Activated CD8-positive, alpha-beta memory T cell treated with anti-CD3 and anti-CD28 coated beads, Interleukin-2, amount 50 U/mL, for 24 hours (primary cell): ENCODE results near the gene ZBTB6.

ENCODE experiments used
- DNase-seq: peaks from one replicate; pipeline ENCODE4 v3.0.0-alpha.2; 2020; ENCODE audit errors: extremely low read depth

The ZBTB6 gene

GRCh38 chr9:122912964-122913673 lies at the start of gene ZBTB6:
ZBTB6 (minus strand) TSS chr9:122913323; CDS start chr9:122912072, 1,251 bp downstream.
- DNase-seq = peak; percentile 32

GRCh38 chr9:122961139-122961538 lies 48.0 kb upstream of the ZBTB6 start:
- DNase-seq = no peak

- no peak for DNase-seq
Observed at GRCh38 chr9:122955961-122956360, 42.8 kb upstream of the ZBTB6 start.

GRCh38 chr9:122954253-122954691 lies 41.1 kb upstream of the ZBTB6 start:
- DNase-seq = no peak

GRCh38 chr9:122951056-122951455 lies 37.9 kb upstream of the ZBTB6 start:
- DNase-seq = no peak

- DNase-seq = no peak
Observed at GRCh38 chr9:122950263-122950662, 37.1 kb upstream of the ZBTB6 start.

GRCh38 chr9:122949696-122950095 lies 36.6 kb upstream of the ZBTB6 start:
- DNase-seq = no peak

GRCh38 chr9:122948313-122948712 lies 35.2 kb upstream of the ZBTB6 start:
- no peak for DNase-seq

GRCh38 chr9:122946461-122947005 lies 33.4 kb upstream of the ZBTB6 start:
- no peak for DNase-seq

- no peak for DNase-seq
Observed at GRCh38 chr9:122944960-122945888, 32.1 kb upstream of the ZBTB6 start.

- no peak for DNase-seq
Observed at GRCh38 chr9:122941582-122942234, 28.6 kb upstream of the ZBTB6 start.

- DNase-seq = peak; percentile 97
Observed at GRCh38 chr9:122940749-122941581, 27.8 kb upstream of the ZBTB6 start, which contains the start of gene RABGAP1. RABGAP1 (plus strand) TSS chr9:122941020; CDS start chr9:122957060, 16,040 bp downstream.

GRCh38 chr9:122940454-122940748 lies 27.3 kb upstream of the ZBTB6 start:
- DNase-seq = no peak

- no peak for DNase-seq
Observed at GRCh38 chr9:122939601-122940000, 26.5 kb upstream of the ZBTB6 start.

- DNase-seq = no peak
Observed at GRCh38 chr9:122936883-122937282, 23.8 kb upstream of the ZBTB6 start.

- DNase-seq = no peak
Observed at GRCh38 chr9:122936464-122936863, 23.3 kb upstream of the ZBTB6 start.

- DNase-seq = peak; percentile 85
Observed at GRCh38 chr9:122931226-122932121, 18.4 kb upstream of the ZBTB6 start, which contains the start of gene ZBTB26. ZBTB26 (minus strand) TSS chr9:122931512; CDS start chr9:122919934, 11,578 bp downstream.

- no peak for DNase-seq
Observed at GRCh38 chr9:122930541-122931225, 17.6 kb upstream of the ZBTB6 start.

- DNase-seq = no peak
Observed at GRCh38 chr9:122929796-122930354, 16.8 kb upstream of the ZBTB6 start.
